Smooth muscle cell (in vitro differentiated cells): ENCODE measurements around the gene IPP. TPM values are rescaled to one million over a fixed set of nuclear protein-coding genes. Genes with fewer than 3 reads are reported as not detected.

Source experiments
- DNase-seq: peaks from one replicate; lab custom pipeline; 2025; ENCODE audit not compliant: unreplicated experiment; lab: John Stamatoyannopoulos, UW
- H2AFZ ChIP-seq: fragments of 200-600 bp; sonication (generic); 2 replicates; pipeline ENCODE4 v1.6.0; 2016; ENCODE audit warnings: antibody characterized with exemption, low read depth, mild to moderate bottlenecking
- H3F3A ChIP-seq: fragments of 200-600 bp; sonication (generic); 2 replicates; pipeline ENCODE4 v1.6.0; 2017; ENCODE audit warnings: antibody characterized with exemption, low read depth
- H3K27ac ChIP-seq: fragments of 200-600 bp; sonication (generic); 2 replicates; pipeline ENCODE4 v1.5.1; 2016; ENCODE audit warnings: low read depth, mild to moderate bottlenecking
- H3K27me3 ChIP-seq: fragments of 200-600 bp; sonication (generic); 2 replicates; pipeline ENCODE4 v1.6.1; 2016; ENCODE audit warnings: low read depth, mild to moderate bottlenecking
- H3K36me3 ChIP-seq: fragments of 200-600 bp; sonication (generic); 2 replicates; pipeline ENCODE4 v1.5.1; 2016; ENCODE audit warnings: low read depth
- H3K4me1 ChIP-seq: fragments of 200-600 bp; sonication (generic); 2 replicates; pipeline ENCODE4 v1.5.1; 2016; ENCODE audit warnings: low read depth
- H3K4me2 ChIP-seq: fragments of 200-600 bp; sonication (generic); 2 replicates; pipeline ENCODE4 v1.6.0; 2016; ENCODE audit warnings: mild to moderate bottlenecking
- H3K4me3 ChIP-seq: fragments of 200-600 bp; sonication (generic); 2 replicates; pipeline ENCODE4 v1.5.1; 2016; ENCODE audit warnings: mild to moderate bottlenecking
- H3K79me2 ChIP-seq: fragments of 200-600 bp; sonication (generic); 2 replicates; pipeline ENCODE4 v1.6.0; 2016; ENCODE audit warnings: low read depth, mild to moderate bottlenecking
- H3K9ac ChIP-seq: fragments of 200-600 bp; sonication (generic); 2 replicates; pipeline ENCODE4 v1.6.0; 2016; ENCODE audit warnings: low read depth
- H3K9me3 ChIP-seq: fragments of 200-600 bp; sonication (generic); replicated peaks from 2 replicates; pipeline ENCODE4 v1.5.1; 2016; ENCODE audit warnings: low read depth
- H4K20me1 ChIP-seq: fragments of 200-600 bp; sonication (generic); 2 replicates; pipeline ENCODE4 v1.6.0; 2016; ENCODE audit warnings: low read depth
- WGBS: methylation state at CpG from one replicate; pipeline ENCODE4 v1.1.7; 2016; ENCODE audit warnings: low lambda C conversion rate; 5-methylcytosine and 5-hydroxymethylcytosine counted together
- polyA plus RNA-seq: library from polyadenylated mRNA; unstranded; fragments of >200 nt; fragmentation: Nextera tagmentation; extraction: Ambion mirVana; gene quantifications from 2 replicates; pipeline ENCODE4 v1.2.1, GENCODE V29; 2016
- total RNA-seq: library from RNA; depleted of rRNA; stranded (reverse); fragments of >200 nt; gene quantifications from 2 replicates; pipeline ENCODE4 v1.2.3, GENCODE V29; 2014
- TF ChIP-seq, protein P1 (sequence below): fragments of 200-600 bp; sonication (generic); IDR thresholded peaks from 2 replicates; pipeline ENCODE4 v1.5.1; 2017; ENCODE audit warnings: borderline replicate concordance, mild to moderate bottlenecking, antibody characterized with exemption; ENCODE audit not compliant: insufficient read depth, poor library complexity, severe bottlenecking

The IPP gene
- total and polyA plus RNA-seq, 2 experiments from 2014 or later, result 9.9 to 14.8 TPM

DNA sequence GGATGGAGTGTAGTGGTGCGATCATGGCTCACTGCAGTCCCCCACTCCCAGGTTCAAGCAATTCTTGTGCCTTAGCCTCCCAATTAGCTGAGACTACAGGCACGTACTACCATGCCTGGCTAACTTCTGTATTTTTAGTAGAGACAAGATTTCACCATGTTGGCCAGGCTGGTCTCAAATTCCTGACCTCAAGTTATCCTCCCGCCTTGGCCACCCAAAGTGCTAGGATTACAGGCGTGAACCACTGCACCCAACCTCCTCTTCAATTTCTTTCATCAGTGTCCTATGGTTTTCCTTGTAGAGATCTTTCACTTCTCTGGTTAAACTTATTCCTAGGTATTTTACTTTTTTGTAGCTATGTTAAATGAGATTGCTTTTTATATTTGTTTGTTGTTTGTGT lies 42.3 kb upstream of the IPP start:
- Histone ChIP-seq H3K79me2 (no peaks in the 10 kb centered on the region), H3K4me3 (no peak overlapping the region), H4K20me1 (no peaks in the 10 kb centered on the region), H3K9ac (no peak overlapping the region), H3K27ac (no peak overlapping the region), H3K36me3 (no peaks in the 10 kb centered on the region), H3K27me3 (no peaks in the 10 kb centered on the region), H3K4me1 (no peaks in the 10 kb centered on the region), H2AFZ (no peak overlapping the region), H3K4me2 (no peak overlapping the region), H3K9me3 (no peaks in the 10 kb centered on the region), H3F3A (no peaks in the 10 kb centered on the region)
- 89% methylated on average over 4 of the region's 4 CpGs for WGBS
- TF ChIP-seq, protein P1, sequence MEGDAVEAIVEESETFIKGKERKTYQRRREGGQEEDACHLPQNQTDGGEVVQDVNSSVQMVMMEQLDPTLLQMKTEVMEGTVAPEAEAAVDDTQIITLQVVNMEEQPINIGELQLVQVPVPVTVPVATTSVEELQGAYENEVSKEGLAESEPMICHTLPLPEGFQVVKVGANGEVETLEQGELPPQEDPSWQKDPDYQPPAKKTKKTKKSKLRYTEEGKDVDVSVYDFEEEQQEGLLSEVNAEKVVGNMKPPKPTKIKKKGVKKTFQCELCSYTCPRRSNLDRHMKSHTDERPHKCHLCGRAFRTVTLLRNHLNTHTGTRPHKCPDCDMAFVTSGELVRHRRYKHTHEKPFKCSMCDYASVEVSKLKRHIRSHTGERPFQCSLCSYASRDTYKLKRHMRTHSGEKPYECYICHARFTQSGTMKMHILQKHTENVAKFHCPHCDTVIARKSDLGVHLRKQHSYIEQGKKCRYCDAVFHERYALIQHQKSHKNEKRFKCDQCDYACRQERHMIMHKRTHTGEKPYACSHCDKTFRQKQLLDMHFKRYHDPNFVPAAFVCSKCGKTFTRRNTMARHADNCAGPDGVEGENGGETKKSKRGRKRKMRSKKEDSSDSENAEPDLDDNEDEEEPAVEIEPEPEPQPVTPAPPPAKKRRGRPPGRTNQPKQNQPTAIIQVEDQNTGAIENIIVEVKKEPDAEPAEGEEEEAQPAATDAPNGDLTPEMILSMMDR, result no peak
- no peak for DNase-seq

DNA sequence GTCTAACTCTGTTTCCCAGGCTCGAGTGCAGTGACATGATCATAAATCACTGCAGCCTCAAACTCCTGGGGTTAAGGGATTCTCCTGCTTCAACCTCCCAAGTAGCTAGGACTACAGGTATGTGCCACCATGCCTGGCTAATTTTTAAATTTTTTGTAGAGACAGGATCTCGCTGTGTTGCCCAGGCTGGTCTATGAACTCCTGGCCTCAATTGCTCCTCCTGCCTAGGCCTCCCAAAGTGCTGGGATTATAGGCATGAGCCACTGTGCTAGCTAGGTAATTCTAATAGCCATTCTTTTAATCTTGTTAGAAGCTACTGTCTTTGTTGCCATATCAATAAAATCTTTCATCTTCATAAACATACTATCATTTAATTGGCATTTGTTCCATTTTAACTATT lies 39.1 kb upstream of the IPP start:
- no peak overlapping the region for H3K27ac ChIP-seq
- no peaks in the 10 kb centered on the region for H3K9me3 ChIP-seq
- 88% methylated on average over 2 of the region's 2 CpGs for WGBS
- no peak for DNase-seq
- no peaks in the 10 kb centered on the region for H3F3A ChIP-seq
- H3K79me2 ChIP-seq, result no peaks in the 10 kb centered on the region
- TF ChIP-seq, protein P1, result no peak
- H4K20me1 ChIP-seq, result no peaks in the 10 kb centered on the region
- H3K4me2 ChIP-seq, result no peak overlapping the region
- H3K27me3 ChIP-seq, result no peaks in the 10 kb centered on the region
- no peak overlapping the region for H2AFZ ChIP-seq
- no peak overlapping the region for H3K9ac ChIP-seq
- no peaks in the 10 kb centered on the region for H3K4me1 ChIP-seq
- H3K4me3 ChIP-seq, result no peak overlapping the region
- no peaks in the 10 kb centered on the region for H3K36me3 ChIP-seq

DNA sequence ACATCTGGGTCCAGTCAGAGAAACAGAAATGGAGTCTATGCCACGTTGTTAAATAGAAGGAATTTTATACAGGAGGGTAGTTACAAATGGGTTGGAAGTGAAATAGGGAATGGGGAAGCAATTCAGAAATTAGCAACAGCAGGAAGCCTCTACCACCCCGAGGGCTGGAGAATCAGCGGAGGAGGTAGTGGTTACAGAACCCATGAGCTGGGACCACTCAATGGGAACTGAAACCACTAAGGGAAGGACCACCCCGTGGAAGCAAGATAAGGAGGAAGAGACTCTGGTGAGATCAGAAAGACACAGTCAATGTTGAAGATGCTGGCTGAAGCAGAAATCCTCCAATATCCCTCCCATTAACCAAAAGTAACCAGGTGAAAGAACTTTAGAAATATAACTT lies 37.5 kb upstream of the IPP start:
- Histone ChIP-seq H2AFZ (no peak overlapping the region), H3F3A (no peaks in the 10 kb centered on the region), H3K4me1 (no peaks in the 10 kb centered on the region), H3K79me2 (no peaks in the 10 kb centered on the region), H3K4me3 (no peak overlapping the region), H4K20me1 (no peaks in the 10 kb centered on the region), H3K9ac (no peak overlapping the region), H3K9me3 (no peaks in the 10 kb centered on the region), H3K27ac (no peak overlapping the region), H3K27me3 (no peaks in the 10 kb centered on the region), H3K4me2 (no peak overlapping the region), H3K36me3 (no peaks in the 10 kb centered on the region)
- DNase-seq, result no peak
- WGBS, result 96% methylated on average over 4 of the region's 4 CpGs
- TF ChIP-seq, protein P1, result no peak

DNA sequence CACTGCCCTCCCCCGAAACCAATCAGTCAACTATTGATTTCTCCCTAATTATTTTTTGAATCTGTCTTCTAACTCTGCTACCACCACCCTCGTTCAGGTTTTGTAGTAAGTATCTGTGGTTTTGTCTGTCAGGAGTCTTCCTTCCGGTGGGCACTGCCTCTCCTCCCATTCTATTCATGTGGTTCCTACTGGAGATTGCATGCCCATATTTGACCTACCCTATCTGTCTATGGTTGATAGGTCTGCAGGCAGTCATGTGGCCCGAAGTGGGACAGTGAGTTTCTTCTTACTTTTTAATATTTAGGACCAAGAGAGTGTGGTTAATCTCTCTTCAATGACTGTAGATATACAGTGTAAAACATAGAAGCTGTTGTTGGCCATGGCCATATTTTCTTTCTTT lies 35.1 kb upstream of the IPP start:
- Histone ChIP-seq H3K27ac (no peak overlapping the region), H3K4me3 (no peak overlapping the region), H3K9ac (no peak overlapping the region), H3K36me3 (no peaks in the 10 kb centered on the region), H3F3A (no peaks in the 10 kb centered on the region), H3K27me3 (peaks cover 5% of the 10 kb centered on the region), H2AFZ (no peak overlapping the region), H3K79me2 (no peaks in the 10 kb centered on the region), H3K4me1 (no peaks in the 10 kb centered on the region), H3K4me2 (no peak overlapping the region), H4K20me1 (no peaks in the 10 kb centered on the region), H3K9me3 (no peaks in the 10 kb centered on the region)
- TF ChIP-seq, protein P1, result no peak
- DNase-seq, result no peak
- WGBS, result 83% methylated on average over 4 of the region's 4 CpGs
